Measurements from ENCODE around the gene ZSCAN10.

The ZSCAN10 gene

DNA sequence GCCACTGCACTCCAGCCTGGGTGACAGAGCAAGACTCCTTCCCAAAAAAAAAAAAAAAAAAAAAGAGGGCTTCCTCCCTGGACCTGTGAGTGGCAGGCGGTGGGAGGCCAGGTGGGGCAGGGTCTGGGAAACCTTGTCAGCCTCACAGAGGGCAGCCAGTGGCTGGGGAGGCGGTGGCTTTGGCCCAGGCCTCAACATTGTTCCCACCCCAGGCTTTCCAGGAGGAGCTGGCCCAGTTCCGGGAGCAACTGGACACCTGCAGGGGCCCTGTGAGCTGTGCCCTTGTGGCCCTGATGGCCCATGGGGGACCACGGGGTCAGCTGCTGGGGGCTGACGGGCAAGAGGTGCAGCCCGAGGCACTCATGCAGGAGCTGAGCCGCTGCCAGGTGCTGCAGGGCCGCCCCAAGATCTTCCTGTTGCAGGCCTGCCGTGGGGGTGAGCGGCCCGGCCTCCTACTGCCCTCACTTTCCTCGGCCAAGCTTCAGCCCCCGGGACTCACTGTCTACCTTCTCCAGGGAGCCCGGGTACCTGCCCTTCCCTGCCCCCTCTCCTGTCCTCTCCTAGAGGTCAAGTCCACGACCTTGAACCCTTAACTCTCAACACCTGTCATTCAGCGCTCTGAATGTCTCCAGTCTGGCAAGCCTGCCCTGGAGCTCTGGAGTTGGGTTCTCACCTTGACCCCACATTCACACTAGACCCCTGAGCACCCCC, 48.1 kb upstream of the ZSCAN10 start:
- H3K18ac ChIP-seq (ENCODE audit: low read depth in 1 of 2, low read length in 2 of 2) = no peak overlapping the region
- no peak for DNase-seq

DNA sequence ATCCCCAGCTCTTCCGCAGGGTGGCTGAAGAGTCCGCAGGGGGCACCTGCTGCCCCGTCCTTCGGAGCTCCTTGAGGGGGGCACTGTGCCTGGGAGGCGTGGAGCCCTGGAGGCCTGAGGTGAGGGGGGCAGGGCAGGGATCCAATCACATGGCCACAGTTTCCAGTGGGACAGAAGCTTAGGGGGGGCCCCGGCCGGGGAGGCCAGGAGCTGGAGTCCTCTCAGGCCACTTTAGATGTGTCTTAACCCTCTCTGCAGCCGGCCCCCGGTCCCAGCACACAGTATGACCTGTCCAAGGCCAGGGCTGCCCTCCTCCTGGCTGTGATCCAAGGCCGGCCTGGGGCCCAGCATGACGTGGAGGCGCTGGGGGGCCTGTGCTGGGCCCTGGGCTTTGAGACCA, 46.6 kb upstream of the ZSCAN10 start:
- Histone ChIP-seq H2AK5ac (ENCODE audit: low read length, severe bottlenecking) (no peak overlapping the region), H2BK12ac (ENCODE audit: low read length in 2 of 2) (no peak overlapping the region)

More for the DNA sequence above, 48.1 kb upstream of the ZSCAN10 start:
- peaks cover 6 to 13% of the 10 kb centered on the region in 2 experiments for H3K36me3 ChIP-seq (ENCODE audit: control insufficient read depth in 1 of 2, insufficient read depth in 2 of 2, low read depth in 1 of 2, low read length in 2 of 2)
- no peak overlapping the region for H3K27ac ChIP-seq (ENCODE audit: low read length, poor library complexity, severe bottlenecking)
- no peak overlapping the region for H3K23ac ChIP-seq (ENCODE audit: low read length in 2 of 2)
- H3K4me1 ChIP-seq (ENCODE audit: control insufficient read depth, insufficient read depth, low read depth, low read length) = peaks cover 26% of the 10 kb centered on the region
- no peaks in the 10 kb centered on the region for H3K9me3 ChIP-seq (ENCODE audit: control insufficient read depth, low read length)
- no peak overlapping the region for H3K4me3 ChIP-seq (ENCODE audit: insufficient read depth in 1 of 2, low read depth in 1 of 2, low read length in 2 of 2)
- peak overlapping the region in 1 of 2 experiments; percentile 21 for H3K4ac ChIP-seq (ENCODE audit: low read depth in 1 of 2, low read length in 2 of 2)
- no peak overlapping the region for H2BK12ac ChIP-seq (ENCODE audit: low read length in 2 of 2)
- no peaks in the 10 kb centered on the region for H3K27me3 ChIP-seq (ENCODE audit: control insufficient read depth in 1 of 2, insufficient read depth in 1 of 2, low read length in 2 of 2)
- H2BK5ac ChIP-seq (ENCODE audit: low read depth, low read length, poor library complexity, severe bottlenecking) = no peak overlapping the region
- WGBS = 90% methylated on average over 16 of the region's 16 CpGs
- H3K14ac ChIP-seq (ENCODE audit: low read length in 2 of 2) = no peak overlapping the region
- H3K79me1 ChIP-seq (replicated peaks; ENCODE audit: low read length, poor library complexity, severe bottlenecking) = no peaks in the 10 kb centered on the region
- H2BK15ac ChIP-seq (ENCODE audit: low read depth, poor library complexity, severe bottlenecking) = peak overlapping the region; percentile 61
- H3K4me2 ChIP-seq (ENCODE audit: low read length, poor library complexity, severe bottlenecking) = no peak overlapping the region
- peak overlapping the region; percentile 22 for H4K91ac ChIP-seq (ENCODE audit: low read length)
- no peak overlapping the region for H2AK5ac ChIP-seq (ENCODE audit: low read length, severe bottlenecking)
- no peak overlapping the region for H2AFZ ChIP-seq (ENCODE audit: low read depth, low read length)
- H4K8ac ChIP-seq (ENCODE audit: low read length) = no peak overlapping the region
- H2BK120ac ChIP-seq (ENCODE audit: low read depth, low read length) = no peak overlapping the region
- no peak overlapping the region for H3K9ac ChIP-seq (ENCODE audit: low read length)

DNA sequence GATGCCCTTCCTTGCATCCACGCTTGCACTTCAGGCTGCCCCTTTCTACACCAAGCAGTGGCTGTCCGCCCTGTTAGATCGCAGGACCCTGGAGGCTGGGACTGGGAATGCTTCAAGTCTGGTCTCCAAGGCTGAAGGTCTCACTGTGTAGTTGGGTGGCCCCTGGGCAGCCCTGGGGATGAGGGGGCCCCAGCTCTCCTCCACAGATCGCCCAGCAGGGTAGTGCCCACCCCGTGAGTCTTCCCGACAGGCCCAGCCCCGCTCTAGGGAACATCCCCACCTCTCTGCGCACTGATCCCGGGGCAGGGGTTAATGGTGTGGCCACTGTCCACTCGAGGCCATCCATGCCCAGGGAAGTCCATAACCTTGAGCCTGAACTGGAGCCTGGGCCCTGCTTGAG, 46.1 kb upstream of the ZSCAN10 start:
- H3K4me3 ChIP-seq (ENCODE audit: insufficient read depth in 1 of 2, low read depth in 1 of 2, low read length in 2 of 2) = no peak overlapping the region
- no peaks in the 10 kb centered on the region for H3K27me3 ChIP-seq (ENCODE audit: control insufficient read depth in 1 of 2, insufficient read depth in 1 of 2, low read length in 2 of 2)
- no peak overlapping the region for H3K14ac ChIP-seq (ENCODE audit: low read length in 2 of 2)
- H2BK5ac ChIP-seq (ENCODE audit: low read depth, low read length, poor library complexity, severe bottlenecking) = no peak overlapping the region
- H3K9ac ChIP-seq (ENCODE audit: low read length) = no peak overlapping the region
- 93% methylated on average over 10 of the region's 10 CpGs for WGBS
- H3K23ac ChIP-seq (ENCODE audit: low read length in 2 of 2) = no peak overlapping the region
- H2BK15ac ChIP-seq (ENCODE audit: low read depth, poor library complexity, severe bottlenecking) = no peak overlapping the region
- peaks cover 2% of the 10 kb centered on the region for H3K79me1 ChIP-seq (replicated peaks; ENCODE audit: low read length, poor library complexity, severe bottlenecking)
- H2AFZ ChIP-seq (ENCODE audit: low read depth, low read length) = no peak overlapping the region
- no peak overlapping the region for H3K18ac ChIP-seq (ENCODE audit: low read depth in 1 of 2, low read length in 2 of 2)
- H2BK12ac ChIP-seq (ENCODE audit: low read length in 2 of 2) = no peak overlapping the region
- DNase-seq = no peak
- H2AK5ac ChIP-seq (ENCODE audit: low read length, severe bottlenecking) = no peak overlapping the region
- H2BK120ac ChIP-seq (ENCODE audit: low read depth, low read length) = no peak overlapping the region
- H3K36me3 ChIP-seq (ENCODE audit: control insufficient read depth in 1 of 2, insufficient read depth in 2 of 2, low read depth in 1 of 2, low read length in 2 of 2) = peaks cover 21 to 32% of the 10 kb centered on the region in 2 experiments
- no peak overlapping the region for H3K4ac ChIP-seq (ENCODE audit: low read depth in 1 of 2, low read length in 2 of 2)
- no peak overlapping the region for H4K8ac ChIP-seq (ENCODE audit: low read length)
- H3K27ac ChIP-seq (ENCODE audit: low read length, poor library complexity, severe bottlenecking) = no peak overlapping the region
- no peaks in the 10 kb centered on the region for H3K9me3 ChIP-seq (ENCODE audit: control insufficient read depth, low read length)
- no peak overlapping the region for H4K91ac ChIP-seq (ENCODE audit: low read length)
- H3K4me1 ChIP-seq (ENCODE audit: control insufficient read depth, insufficient read depth, low read depth, low read length) = peaks cover 19% of the 10 kb centered on the region
- no peak overlapping the region for H3K4me2 ChIP-seq (ENCODE audit: low read length, poor library complexity, severe bottlenecking)

More for the DNA sequence above, 46.6 kb upstream of the ZSCAN10 start:
- Histone ChIP-seq H3K27me3 (ENCODE audit: control insufficient read depth in 1 of 2, insufficient read depth in 1 of 2, low read length in 2 of 2) (no peaks in the 10 kb centered on the region), H3K79me1 (replicated peaks; ENCODE audit: low read length, poor library complexity, severe bottlenecking) (peaks cover 2% of the 10 kb centered on the region), H3K4me1 (ENCODE audit: control insufficient read depth, insufficient read depth, low read depth, low read length) (peaks cover 20% of the 10 kb centered on the region), H2BK5ac (ENCODE audit: low read depth, low read length, poor library complexity, severe bottlenecking) (no peak overlapping the region), H3K9ac (ENCODE audit: low read length) (no peak overlapping the region), H3K14ac (ENCODE audit: low read length in 2 of 2) (no peak overlapping the region), H2AFZ (ENCODE audit: low read depth, low read length) (no peak overlapping the region), H3K4me2 (ENCODE audit: low read length, poor library complexity, severe bottlenecking) (no peak overlapping the region), H2BK15ac (ENCODE audit: low read depth, poor library complexity, severe bottlenecking) (no peak overlapping the region), H4K8ac (ENCODE audit: low read length) (no peak overlapping the region), H2BK120ac (ENCODE audit: low read depth, low read length) (no peak overlapping the region), H3K4me3 (ENCODE audit: insufficient read depth in 1 of 2, low read depth in 1 of 2, low read length in 2 of 2) (no peak overlapping the region), H4K91ac (ENCODE audit: low read length) (no peak overlapping the region), H3K4ac (ENCODE audit: low read depth in 1 of 2, low read length in 2 of 2) (no peak overlapping the region), H3K18ac (ENCODE audit: low read depth in 1 of 2, low read length in 2 of 2) (no peak overlapping the region), H3K27ac (ENCODE audit: low read length, poor library complexity, severe bottlenecking) (no peak overlapping the region), H3K9me3 (ENCODE audit: control insufficient read depth, low read length) (no peaks in the 10 kb centered on the region), H3K36me3 (ENCODE audit: control insufficient read depth in 1 of 2, insufficient read depth in 2 of 2, low read depth in 1 of 2, low read length in 2 of 2) (peaks cover 21 to 29% of the 10 kb centered on the region in 2 experiments), H3K23ac (ENCODE audit: low read length in 2 of 2) (no peak overlapping the region)
- 92% methylated on average over 12 of the region's 12 CpGs for WGBS
- DNase-seq = no peak

DNA sequence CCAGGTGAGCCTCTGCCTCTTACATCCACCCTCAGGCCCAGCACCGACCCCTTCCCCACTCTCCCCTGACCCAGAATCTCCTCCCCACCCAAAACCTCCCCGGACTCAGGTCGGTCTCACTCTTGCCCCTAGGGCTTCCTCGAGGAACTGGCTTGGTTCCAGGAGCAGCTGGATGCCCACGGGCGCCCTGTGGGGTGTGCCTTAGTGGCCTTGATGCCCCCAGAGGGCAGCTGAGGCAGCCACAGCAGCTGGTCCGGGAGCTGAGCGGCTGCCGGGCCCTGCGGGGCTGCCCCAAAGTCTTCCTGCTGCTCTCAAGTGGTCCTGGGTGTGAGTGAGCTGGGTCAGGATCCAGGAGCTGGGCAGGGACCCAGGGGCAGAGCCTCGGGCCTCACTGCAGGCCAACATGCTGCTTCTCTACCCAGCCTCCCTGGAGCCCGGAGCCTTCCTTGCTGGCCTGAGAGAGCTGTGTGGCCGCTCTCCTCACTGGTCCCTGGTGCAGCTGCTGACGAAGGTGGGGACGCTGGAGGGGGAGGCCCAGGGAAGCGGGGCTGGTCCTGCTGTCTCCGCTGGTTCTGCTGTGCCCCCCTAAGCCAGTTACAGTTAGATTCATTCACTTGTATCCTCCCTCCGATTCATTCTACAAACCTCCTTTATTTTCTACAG, 45.4 kb upstream of the ZSCAN10 start:
- no peak overlapping the region for H4K91ac ChIP-seq (ENCODE audit: low read length)
- H3K18ac ChIP-seq (ENCODE audit: low read depth in 1 of 2, low read length in 2 of 2) = no peak overlapping the region
- peaks cover 2% of the 10 kb centered on the region for H3K79me1 ChIP-seq (replicated peaks; ENCODE audit: low read length, poor library complexity, severe bottlenecking)
- no peak overlapping the region for H4K8ac ChIP-seq (ENCODE audit: low read length)
- H2BK120ac ChIP-seq (ENCODE audit: low read depth, low read length) = no peak overlapping the region
- no peak overlapping the region for H2BK12ac ChIP-seq (ENCODE audit: low read length in 2 of 2)
- no peaks in the 10 kb centered on the region for H3K9me3 ChIP-seq (ENCODE audit: control insufficient read depth, low read length)
- no peak overlapping the region for H3K14ac ChIP-seq (ENCODE audit: low read length in 2 of 2)
- H3K4ac ChIP-seq (ENCODE audit: low read depth in 1 of 2, low read length in 2 of 2) = peak overlapping the region in 1 of 2 experiments; percentile 6
- no peak overlapping the region for H2BK5ac ChIP-seq (ENCODE audit: low read depth, low read length, poor library complexity, severe bottlenecking)
- no peak overlapping the region for H2AK5ac ChIP-seq (ENCODE audit: low read length, severe bottlenecking)
- H3K27me3 ChIP-seq (ENCODE audit: control insufficient read depth in 1 of 2, insufficient read depth in 1 of 2, low read length in 2 of 2) = no peaks in the 10 kb centered on the region
- H3K36me3 ChIP-seq (ENCODE audit: control insufficient read depth in 1 of 2, insufficient read depth in 2 of 2, low read depth in 1 of 2, low read length in 2 of 2) = peaks cover 21 to 32% of the 10 kb centered on the region in 2 experiments
- H3K27ac ChIP-seq (ENCODE audit: low read length, poor library complexity, severe bottlenecking) = no peak overlapping the region
- no peak overlapping the region for H2BK15ac ChIP-seq (ENCODE audit: low read depth, poor library complexity, severe bottlenecking)
- DNase-seq = no peak
- no peak overlapping the region for H3K4me3 ChIP-seq (ENCODE audit: insufficient read depth in 1 of 2, low read depth in 1 of 2, low read length in 2 of 2)
- peaks cover 13% of the 10 kb centered on the region for H3K4me1 ChIP-seq (ENCODE audit: control insufficient read depth, insufficient read depth, low read depth, low read length)
- WGBS = 83% methylated on average over 18 of the region's 18 CpGs
- no peak overlapping the region for H2AFZ ChIP-seq (ENCODE audit: low read depth, low read length)
- H3K9ac ChIP-seq (ENCODE audit: low read length) = no peak overlapping the region
- no peak overlapping the region for H3K23ac ChIP-seq (ENCODE audit: low read length in 2 of 2)
- H3K4me2 ChIP-seq (ENCODE audit: low read length, poor library complexity, severe bottlenecking) = no peak overlapping the region

Measured in mesenchymal stem cell (in vitro differentiated cells and primary cell).